Dendritic cell treated with granulocyte-macrophage colony-stimulating factor and Interleukin-4, amounts not matched to agents 40 ng/mL and 50 ng/mL, for 4 days (primary cell): ENCODE results near the gene TBC1D32.
"Not testable (repeated sequence)": the region's sequence is repeated elsewhere in the genome, so short reads cannot be mapped to it uniquely, and the experiment has no call there.

ENCODE experiments used
- H3K27ac Mint-ChIP-seq: one replicate; pipeline ENCODE4 v1.8.0; 2022; ENCODE audit warnings: mild to moderate bottlenecking, mixed read lengths
- H3K27me3 Mint-ChIP-seq: one replicate; pipeline ENCODE4 v1.8.0; 2022; ENCODE audit warnings: mild to moderate bottlenecking, mixed read lengths
- H3K36me3 Mint-ChIP-seq: one replicate; pipeline ENCODE4 v1.8.0; 2022; ENCODE audit warnings: low read depth, mixed read lengths
- H3K4me1 Mint-ChIP-seq: one replicate; pipeline ENCODE4 v1.8.0; 2022; ENCODE audit warnings: low read depth, mixed read lengths
- H3K4me3 Mint-ChIP-seq: one replicate; pipeline ENCODE4 v1.8.0; 2022; ENCODE audit warnings: mild to moderate bottlenecking, moderate library complexity, mixed read lengths
- H3K9me3 Mint-ChIP-seq: one replicate; pipeline ENCODE4 v1.8.0; 2022; ENCODE audit warnings: mixed read lengths
- intact Hi-C: fragments of 100-400 bp; cut with micrococcal nuclease; formaldehyde crosslinking; loops from one replicate; pipeline ENCODE4 v1.15.0; 2022

Gene TBC1D32

DNA sequence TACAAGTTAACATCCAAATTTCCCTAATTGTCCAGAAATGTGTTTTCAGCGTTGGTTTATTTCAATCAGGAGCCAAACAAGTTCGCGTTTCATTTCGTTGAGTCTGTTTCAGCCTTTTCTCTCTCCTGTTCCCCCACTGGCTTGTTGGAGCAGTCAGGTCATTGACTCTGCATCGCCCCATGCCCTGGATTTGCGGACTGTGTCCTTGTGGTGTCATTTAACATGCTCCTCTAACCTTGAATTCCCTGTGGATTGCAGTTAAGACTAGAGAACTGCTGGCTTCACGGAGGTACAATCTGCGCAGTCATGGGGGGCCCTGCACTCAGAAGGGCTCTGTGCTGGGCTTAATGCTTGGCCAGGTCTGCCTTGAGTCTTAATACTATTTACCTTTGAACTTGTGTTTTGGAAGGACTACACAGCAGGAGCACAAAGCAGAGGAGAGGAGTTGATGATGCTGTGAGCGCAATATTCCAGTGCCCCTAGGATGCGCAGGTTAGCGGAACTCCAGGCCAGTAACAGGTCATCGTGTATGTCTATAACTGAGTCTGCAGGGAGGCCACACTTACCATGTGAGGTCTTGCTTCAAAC is 5.5 kb upstream of the TBC1D32 start:
- H3K4me3 Mint-ChIP-seq, result no peak overlapping the region
- intact Hi-C loops, result no loop called here
- peaks cover 2% of the 10 kb centered on the region for H3K36me3 Mint-ChIP-seq
- H3K27ac Mint-ChIP-seq, result no peak overlapping the region
- no peaks in the 10 kb centered on the region for H3K27me3 Mint-ChIP-seq
- peaks cover 8% of the 10 kb centered on the region for H3K4me1 Mint-ChIP-seq
- H3K9me3 Mint-ChIP-seq, result no peaks in the 10 kb centered on the region

DNA sequence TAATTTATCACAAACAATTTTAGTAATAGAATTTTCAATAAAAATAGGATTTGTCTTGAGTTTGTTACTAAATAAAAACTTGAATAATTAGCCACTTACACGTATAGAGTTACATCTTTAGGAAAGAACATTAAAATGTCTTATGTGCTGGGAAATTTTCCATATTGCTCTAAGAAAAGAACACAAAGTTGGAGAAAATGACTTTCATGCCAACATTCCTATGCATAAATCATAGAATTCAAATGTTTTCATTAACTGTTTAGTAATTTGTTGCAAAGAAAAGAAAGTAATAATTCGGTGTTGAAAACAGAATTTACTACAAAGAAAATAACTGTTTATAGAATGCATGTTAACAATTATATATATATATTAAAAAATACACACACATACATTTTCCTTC is 4.7 kb upstream of the TBC1D32 start:
- H3K4me1 Mint-ChIP-seq, result peaks cover 12% of the 10 kb centered on the region

DNA sequence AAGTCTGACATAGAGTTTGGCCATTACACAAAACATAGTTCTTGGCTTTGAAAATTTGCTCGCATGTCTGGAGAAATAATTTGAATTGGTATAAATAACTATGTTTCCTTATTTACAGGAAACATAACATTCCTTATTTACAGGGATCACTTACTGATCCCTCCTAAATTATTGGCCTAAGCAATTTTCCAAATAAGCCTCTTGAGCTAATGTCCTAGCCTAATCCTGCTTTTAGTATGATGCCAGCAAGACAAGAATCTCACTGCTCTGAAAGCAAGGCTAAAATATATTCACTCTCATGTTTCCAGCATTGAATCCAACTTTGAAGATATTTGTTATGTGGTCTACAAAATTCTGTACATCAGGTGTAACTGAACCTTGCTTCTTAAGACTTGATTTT is 4.1 kb upstream of the TBC1D32 start:
- H3K36me3 Mint-ChIP-seq, result peaks cover 8% of the 10 kb centered on the region
- no peaks in the 10 kb centered on the region for H3K27me3 Mint-ChIP-seq
- H3K27ac Mint-ChIP-seq, result no peak overlapping the region
- no peaks in the 10 kb centered on the region for H3K9me3 Mint-ChIP-seq
- H3K4me3 Mint-ChIP-seq, result no peak overlapping the region
- peaks cover 12% of the 10 kb centered on the region for H3K4me1 Mint-ChIP-seq
- intact Hi-C loops, result no loop called here

More for the DNA sequence above, 4.7 kb upstream of the TBC1D32 start:
- Mint-ChIP-seq H3K36me3 (peaks cover 8% of the 10 kb centered on the region), H3K9me3 (no peaks in the 10 kb centered on the region), H3K27me3 (no peaks in the 10 kb centered on the region), H3K27ac (no peak overlapping the region), H3K4me3 (no peak overlapping the region)
- intact Hi-C loops, result no loop called here

DNA sequence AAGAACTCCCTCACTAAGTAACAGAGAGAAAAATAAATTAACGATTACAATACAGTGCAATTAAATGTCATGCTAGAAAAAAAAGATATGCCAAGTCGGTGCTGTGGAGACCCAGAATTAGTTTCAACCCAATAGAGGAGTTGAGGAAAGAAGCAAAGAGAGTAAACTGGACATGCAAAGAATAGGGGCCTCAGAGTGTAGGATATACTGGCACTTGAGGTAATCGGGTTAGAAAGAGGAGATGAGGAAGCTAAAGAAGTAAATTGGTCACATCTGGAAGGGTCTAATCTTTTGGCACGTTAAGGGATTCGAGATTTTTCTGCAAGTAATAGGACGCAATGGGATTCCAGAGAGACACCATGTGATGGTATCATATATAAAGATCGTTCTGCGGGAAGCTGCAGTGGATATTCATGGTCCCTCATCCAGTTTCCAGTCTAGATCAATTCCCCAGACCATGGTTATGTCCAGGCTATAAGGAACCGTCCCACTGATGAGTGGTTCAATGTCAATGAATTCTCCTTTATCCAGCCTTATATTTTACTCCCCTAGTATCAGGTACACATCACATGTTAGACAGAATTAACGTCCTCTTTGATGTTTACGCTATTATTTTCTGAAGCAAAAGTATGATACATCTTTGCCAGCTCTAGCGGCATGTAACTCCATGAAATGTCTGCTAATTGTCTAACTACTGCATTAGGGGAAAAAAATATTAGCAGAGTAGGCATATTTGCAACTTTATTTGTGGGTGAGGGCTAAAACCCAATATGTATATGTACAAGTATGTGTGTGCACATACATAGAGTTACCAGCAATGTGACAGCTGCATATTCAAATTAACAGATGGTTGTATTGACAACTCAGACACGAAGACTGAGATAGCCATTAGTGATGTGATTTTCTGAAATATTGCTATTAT is 1.1 kb upstream of the TBC1D32 start:
- H3K9me3 Mint-ChIP-seq, result no peaks in the 10 kb centered on the region
- peak overlapping the region; percentile 98 for H3K27ac Mint-ChIP-seq
- H3K4me1 Mint-ChIP-seq, result peaks cover 12% of the 10 kb centered on the region
- peaks cover 8% of the 10 kb centered on the region for H3K36me3 Mint-ChIP-seq
- intact Hi-C loops, result no loop called here
- no peaks in the 10 kb centered on the region for H3K27me3 Mint-ChIP-seq
- peak overlapping the region; percentile 98 for H3K4me3 Mint-ChIP-seq

DNA sequence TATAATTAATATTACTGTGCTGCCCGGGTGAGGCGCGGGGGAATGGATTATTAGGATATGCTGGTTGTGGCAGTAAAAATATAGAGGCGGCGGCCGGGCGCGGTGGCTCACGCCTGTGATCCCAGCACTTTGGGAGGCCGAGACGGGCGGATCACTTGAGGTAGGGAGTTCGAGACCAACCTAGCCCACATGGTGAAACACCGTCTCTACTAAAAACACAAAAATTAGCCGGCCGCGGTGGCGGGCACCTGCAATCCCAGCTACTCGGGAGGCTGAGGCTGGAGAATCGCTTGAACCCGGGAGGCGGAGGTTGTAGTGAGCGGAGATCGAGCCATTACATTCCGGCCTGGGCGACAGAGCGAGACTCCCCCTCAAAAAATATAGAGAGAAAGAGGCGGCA is 586 bp downstream of the TBC1D32 start:
- H3K27ac Mint-ChIP-seq, result peak overlapping the region; percentile 98
- H3K27me3 Mint-ChIP-seq, H3K9me3 Mint-ChIP-seq, intact Hi-C loops, H3K4me3 Mint-ChIP-seq, H3K36me3 Mint-ChIP-seq: not testable (repeated sequence)
- peaks cover 12% of the 10 kb centered on the region for H3K4me1 Mint-ChIP-seq

DNA sequence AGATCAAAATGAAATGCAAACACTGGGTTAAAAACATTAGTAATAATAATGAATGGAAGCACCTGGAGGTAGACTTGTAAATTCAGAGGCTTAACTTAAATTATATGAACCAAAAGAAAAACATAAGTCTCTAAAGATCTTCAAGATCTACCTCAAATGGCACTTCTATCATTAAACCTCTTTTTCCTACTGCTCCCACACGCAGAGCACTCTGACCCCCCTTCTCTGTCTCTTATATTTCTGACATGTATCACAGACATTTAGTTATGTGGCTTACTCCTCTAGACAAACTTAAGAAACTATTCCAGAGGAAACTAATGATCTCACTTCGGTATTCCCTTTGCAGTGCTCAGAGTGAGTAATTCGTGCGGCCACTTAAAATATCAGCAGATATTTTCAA is 1.1 kb downstream of the TBC1D32 start:
- Mint-ChIP-seq H3K27me3 (no peaks in the 10 kb centered on the region), H3K27ac (no peak overlapping the region), H3K9me3 (no peaks in the 10 kb centered on the region), H3K4me1 (peaks cover 12% of the 10 kb centered on the region), H3K4me3 (no peak overlapping the region), H3K36me3 (peaks cover 8% of the 10 kb centered on the region)
- intact Hi-C loops, result no loop called here

DNA sequence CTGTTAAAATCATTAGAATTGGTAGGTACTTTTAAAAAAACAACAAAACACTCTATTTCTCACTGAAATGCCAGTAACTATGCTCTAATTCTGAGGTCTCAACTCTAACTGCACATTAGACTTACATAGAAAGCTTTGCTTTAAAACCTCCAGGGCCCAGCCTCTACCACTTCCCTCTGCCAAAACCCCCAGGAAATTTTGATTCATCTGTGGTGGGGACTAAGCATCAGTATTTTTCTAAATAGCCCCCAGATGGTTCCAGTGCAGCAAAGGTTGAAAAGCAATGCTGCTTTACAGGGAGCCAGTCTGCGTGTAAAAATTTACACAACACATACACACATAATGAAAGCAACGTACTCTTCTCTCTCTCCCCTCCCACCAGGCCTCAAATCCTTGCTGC is 3.8 kb downstream of the TBC1D32 start:
- no peaks in the 10 kb centered on the region for H3K9me3 Mint-ChIP-seq
- no peaks in the 10 kb centered on the region for H3K27me3 Mint-ChIP-seq
- H3K4me1 Mint-ChIP-seq, result peaks cover 11% of the 10 kb centered on the region
- H3K27ac Mint-ChIP-seq, result no peak overlapping the region
- H3K4me3 Mint-ChIP-seq, result no peak overlapping the region
- H3K36me3 Mint-ChIP-seq, result peaks cover 8% of the 10 kb centered on the region
- intact Hi-C loops, result no loop called here

DNA sequence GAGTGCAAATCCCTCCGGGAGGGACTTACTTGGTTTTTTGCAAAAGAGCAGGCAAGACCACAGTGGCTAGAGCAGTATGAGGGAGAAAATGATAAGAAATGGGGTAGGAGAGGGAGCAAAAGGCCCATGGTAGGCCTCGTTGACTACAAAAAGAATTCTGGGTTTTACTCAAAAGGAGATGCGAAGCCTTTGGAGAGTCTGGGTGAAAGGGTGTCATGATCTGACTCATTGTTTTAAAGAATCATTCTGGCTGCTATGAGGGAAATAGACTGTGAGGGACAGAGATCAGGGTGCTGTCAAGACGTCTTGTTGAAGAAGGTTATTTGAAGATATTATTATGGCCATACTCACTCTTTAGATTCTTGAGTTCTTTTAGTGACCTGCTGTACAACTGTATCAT is 13.0 kb downstream of the TBC1D32 start:
- Mint-ChIP-seq H3K27me3 (no peaks in the 10 kb centered on the region), H3K4me3 (no peak overlapping the region), H3K4me1 (no peaks in the 10 kb centered on the region), H3K36me3 (no peaks in the 10 kb centered on the region), H3K9me3 (no peaks in the 10 kb centered on the region), H3K27ac (no peak overlapping the region)
- intact Hi-C loops, result no loop called here

DNA sequence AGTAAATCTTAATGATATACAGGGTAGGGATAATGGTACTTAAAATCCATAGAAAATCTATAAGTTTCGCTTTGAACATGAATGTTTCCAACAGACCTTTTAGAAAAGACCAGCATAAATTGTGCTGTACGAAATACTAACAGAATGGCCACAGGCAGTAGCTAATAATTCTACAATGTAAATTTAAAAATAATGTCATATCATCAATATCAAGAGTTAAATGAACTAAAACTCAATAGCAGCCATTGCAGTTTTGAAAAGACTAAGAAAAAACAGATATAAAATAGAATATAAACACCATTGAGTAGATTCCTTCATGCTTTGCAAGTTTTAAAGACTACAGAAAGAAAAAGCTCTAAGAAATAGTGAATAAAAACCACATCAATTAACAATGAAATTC is 14.7 kb downstream of the TBC1D32 start:
- no peaks in the 10 kb centered on the region for H3K4me1 Mint-ChIP-seq
- H3K27ac Mint-ChIP-seq, result no peak overlapping the region
- no peaks in the 10 kb centered on the region for H3K27me3 Mint-ChIP-seq
- H3K36me3 Mint-ChIP-seq, result no peaks in the 10 kb centered on the region
- H3K4me3 Mint-ChIP-seq, result no peak overlapping the region
- no peaks in the 10 kb centered on the region for H3K9me3 Mint-ChIP-seq
- intact Hi-C loops, result no loop called here

DNA sequence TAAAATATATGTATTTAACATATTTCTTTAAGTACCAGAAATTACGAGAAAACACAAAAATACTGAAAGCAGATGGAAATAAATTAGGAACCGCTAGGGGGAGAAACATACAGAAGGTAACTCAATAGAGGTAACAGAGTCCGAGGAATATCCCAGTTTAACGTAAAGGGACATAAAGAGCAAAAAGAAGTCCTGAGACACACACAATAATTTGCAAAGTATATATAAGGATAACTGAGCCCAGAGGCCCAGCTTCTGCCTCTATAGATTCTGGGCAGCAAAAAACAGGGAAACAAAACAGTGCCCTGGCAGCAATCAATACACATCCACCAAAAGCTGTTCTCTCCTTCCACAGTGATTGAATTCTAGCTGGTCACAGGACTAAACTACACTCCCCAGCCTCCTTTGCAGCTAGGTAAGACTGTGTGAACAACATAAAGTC is 15.1 kb downstream of the TBC1D32 start:
- no peaks in the 10 kb centered on the region for H3K4me1 Mint-ChIP-seq
- no peaks in the 10 kb centered on the region for H3K27me3 Mint-ChIP-seq
- intact Hi-C loops, result no loop called here
- no peaks in the 10 kb centered on the region for H3K36me3 Mint-ChIP-seq
- no peak overlapping the region for H3K27ac Mint-ChIP-seq
- no peak overlapping the region for H3K4me3 Mint-ChIP-seq
- no peaks in the 10 kb centered on the region for H3K9me3 Mint-ChIP-seq

DNA sequence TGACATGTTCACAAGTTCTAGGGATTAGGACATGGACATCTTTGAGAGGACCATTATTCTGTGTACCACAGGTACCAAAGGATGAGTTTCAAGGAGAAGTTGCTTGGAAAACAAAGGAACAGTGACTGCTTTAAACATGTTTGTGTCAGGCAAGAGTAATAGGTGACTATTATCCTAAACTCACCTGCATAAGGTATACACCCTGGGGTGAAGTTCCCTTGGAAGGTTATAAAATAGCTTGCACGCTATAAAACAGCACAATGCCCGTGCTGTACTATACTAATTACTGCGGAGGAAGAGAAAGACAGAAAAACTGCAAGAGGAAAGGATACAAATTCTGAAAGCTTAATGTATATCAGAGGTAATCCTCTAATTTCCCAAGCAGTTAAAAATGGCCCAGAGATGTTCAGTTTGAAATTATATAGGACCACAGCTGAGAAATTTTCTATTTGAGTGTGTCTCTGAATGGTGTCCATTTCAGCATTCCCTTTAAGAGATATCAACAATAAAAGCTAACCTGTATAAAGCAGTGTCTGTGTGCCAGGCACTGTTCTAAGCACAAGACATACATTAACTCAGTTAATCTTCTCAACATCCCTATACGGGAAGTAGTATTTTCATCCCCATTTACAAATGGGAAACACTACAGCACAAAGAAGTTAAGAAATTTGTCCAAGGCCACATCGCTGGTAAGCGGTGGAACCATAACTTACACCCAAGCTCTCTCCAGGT is 19.7 kb downstream of the TBC1D32 start:
- Mint-ChIP-seq H3K27me3 (no peaks in the 10 kb centered on the region), H3K36me3 (no peaks in the 10 kb centered on the region), H3K4me1 (no peaks in the 10 kb centered on the region), H3K9me3 (no peaks in the 10 kb centered on the region), H3K27ac (no peak overlapping the region), H3K4me3 (no peak overlapping the region)
- intact Hi-C loops, result no loop called here

DNA sequence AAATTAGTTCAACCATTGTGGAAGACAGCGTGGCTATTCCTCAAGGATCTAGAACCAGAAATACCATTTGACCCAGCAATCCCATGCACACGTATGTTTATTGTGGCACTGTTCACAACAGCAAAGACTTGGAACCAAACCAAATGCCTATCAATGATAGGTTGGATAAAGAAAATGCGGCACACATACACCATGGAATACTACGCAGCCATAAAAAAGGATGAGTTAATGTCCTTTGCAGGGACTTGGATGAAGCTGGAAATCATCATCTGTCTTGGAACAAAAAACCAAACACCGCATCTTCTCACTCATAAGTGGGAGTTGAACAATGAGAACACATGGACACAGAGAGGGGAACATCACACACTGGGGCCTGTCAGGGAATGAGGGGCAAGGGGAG is 22.5 kb downstream of the TBC1D32 start:
- H3K36me3 Mint-ChIP-seq, intact Hi-C loops, H3K9me3 Mint-ChIP-seq, H3K4me1 Mint-ChIP-seq, H3K27ac Mint-ChIP-seq, H3K4me3 Mint-ChIP-seq, H3K27me3 Mint-ChIP-seq: not testable (repeated sequence)

DNA sequence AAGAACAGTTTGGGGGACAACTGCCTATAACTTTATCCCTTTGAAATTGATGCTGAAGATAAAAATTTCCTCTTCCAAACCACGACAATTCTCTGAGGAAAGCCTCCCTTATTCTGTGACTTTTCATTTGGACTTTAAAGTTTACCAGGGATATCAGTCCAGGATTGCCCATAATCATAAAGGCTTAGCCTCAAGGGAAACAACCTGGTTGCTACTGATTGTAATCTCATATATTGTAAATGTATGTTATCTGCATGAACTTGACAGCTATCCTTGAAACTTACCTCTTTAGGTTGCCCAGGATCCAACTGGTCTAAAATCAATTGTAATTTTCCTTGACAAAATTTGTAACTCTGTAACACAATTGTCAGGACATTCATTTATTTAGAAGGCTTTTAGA is 23.8 kb downstream of the TBC1D32 start:
- Mint-ChIP-seq H3K27ac (no peak overlapping the region), H3K27me3 (no peaks in the 10 kb centered on the region), H3K4me1 (no peaks in the 10 kb centered on the region), H3K4me3 (no peak overlapping the region), H3K36me3 (no peaks in the 10 kb centered on the region), H3K9me3 (no peaks in the 10 kb centered on the region)
- intact Hi-C loops, result no loop called here

DNA sequence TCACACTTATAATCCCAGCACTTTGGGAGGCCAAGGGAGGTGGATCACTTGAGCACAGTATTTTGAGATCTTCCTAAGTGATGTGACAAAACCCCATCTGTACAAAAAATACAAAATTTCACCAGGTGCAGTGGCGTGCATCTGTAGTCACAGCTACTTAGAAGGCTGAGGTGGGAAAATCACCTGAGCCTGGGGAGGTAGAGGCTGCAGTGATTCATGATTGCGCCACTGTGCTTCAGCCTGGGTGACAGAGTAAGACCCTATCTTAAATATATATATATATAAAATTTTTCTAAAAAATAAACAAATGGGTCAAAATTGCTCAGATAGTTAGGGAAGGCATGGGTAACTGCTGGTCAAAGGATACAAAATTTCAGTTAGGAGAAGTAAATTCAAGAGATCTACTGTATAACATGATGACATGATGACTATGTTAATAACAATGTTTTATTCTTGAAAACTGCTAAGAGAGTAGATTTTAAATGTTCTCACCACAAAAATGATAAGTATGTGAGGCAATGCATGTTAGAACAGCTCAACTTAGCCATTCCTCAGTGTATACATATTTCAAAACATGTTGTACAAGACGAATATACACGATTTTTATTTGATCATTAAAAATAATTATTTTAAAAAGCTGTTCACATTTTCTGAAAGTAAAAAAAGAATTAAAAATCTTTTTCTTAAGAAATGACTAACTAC is 24.4 kb downstream of the TBC1D32 start:
- no peaks in the 10 kb centered on the region for H3K27me3 Mint-ChIP-seq
- H3K27ac Mint-ChIP-seq, result no peak overlapping the region
- H3K4me3 Mint-ChIP-seq, result no peak overlapping the region
- no peaks in the 10 kb centered on the region for H3K36me3 Mint-ChIP-seq
- no peaks in the 10 kb centered on the region for H3K9me3 Mint-ChIP-seq
- no peaks in the 10 kb centered on the region for H3K4me1 Mint-ChIP-seq
- intact Hi-C loops, result loop anchor here (5.0 kb wide), 1 partner anchor 1568 kb away; no protein-coding TSS in a partner anchor
